B cell (primary cell): ENCODE results near the gene IGLON5. TPM values are rescaled to one million over a fixed set of nuclear protein-coding genes. Genes with fewer than 3 reads are reported as not detected.

Experiments
- ATAC-seq: fragments of 200-7000 bp; cut with Tn5 transposase; one replicate; pipeline ENCODE4 v1.10.0; 2021; ENCODE audit warnings: low read depth, mild to moderate bottlenecking, moderate number of reproducible peaks, moderate library complexity
- CTCF ChIA-PET: fragments of 350-600 bp; sonication (Branson Sonifier 250); formaldehyde crosslinking; loops from one replicate; lab custom pipeline; 2021; ENCODE audit warnings: antibody characterized with exemption, inconsistent platforms; lab: Charles Lee
- POLR2A ChIA-PET: fragments of 350-600 bp; sonication (Branson Sonifier 250); formaldehyde crosslinking; loops from one replicate; lab custom pipeline; 2021; ENCODE audit warnings: antibody characterized with exemption; lab: Charles Lee
- DNase-seq: peaks from one replicate; pipeline ENCODE4 v3.0.0; 2013
- H2AFZ ChIP-seq: 2 replicates; pipeline ENCODE4 v1.6.1; 2012; ENCODE audit warnings: mild to moderate bottlenecking, low read depth, low read length; ENCODE audit not compliant: insufficient read depth, poor library complexity, severe bottlenecking
- H3K27ac ChIP-seq, 2 donors: 1 replicate in 1 of 2; 2 replicates in 1 of 2; pipeline ENCODE4 v1.5.1; 2012 to 2013; ENCODE audit warnings: low read length in 2 of 2, mild to moderate bottlenecking in 2 of 2, moderate library complexity in 1 of 2
- H3K27me3 ChIP-seq, 4 experiments: fragments of 200-600 bp in 1 of 4; sonication (generic) in 1 of 4; replicated peaks in 1 of 4; 1 replicate in 2 of 4; 2 replicates in 2 of 4; pipeline versions ENCODE4 v1.6.1 to v1.7.0; 2013 to 2016; ENCODE audit warnings: low read length in 3 of 4, mild to moderate bottlenecking in 2 of 4, mixed read lengths in 1 of 4, moderate library complexity in 1 of 4; ENCODE audit not compliant: insufficient read depth in 4 of 4, control insufficient read depth in 3 of 4; ENCODE audit errors: control extremely low read depth in 1 of 4
- H3K36me3 ChIP-seq, 2 experiments: replicated peaks in 1 of 2; 1 replicate in 1 of 2; 2 replicates in 1 of 2; pipeline versions ENCODE4 v1.6.1 to v1.7.1; 2013; ENCODE audit warnings: low read length in 1 of 2; ENCODE audit not compliant: insufficient read depth in 2 of 2, control insufficient read depth in 1 of 2; ENCODE audit errors: control extremely low read depth in 1 of 2, extremely low read depth in 1 of 2
- H3K4me1 ChIP-seq, 2 donors: fragments of 200-600 bp in 1 of 2; sonication (generic) in 1 of 2; 1 replicate in 1 of 2; 2 replicates in 1 of 2; pipeline versions ENCODE4 v1.5.1 to v1.6.1; 2013 to 2017; ENCODE audit warnings: low read length in 2 of 2; ENCODE audit not compliant: control insufficient read depth in 2 of 2, insufficient read depth in 2 of 2
- H3K4me2 ChIP-seq: replicated peaks from 2 replicates; pipeline ENCODE3; 2012; ENCODE audit warnings: mild to moderate bottlenecking, low read depth, low read length; ENCODE audit not compliant: poor library complexity, severe bottlenecking
- H3K4me3 ChIP-seq, 5 experiments: fragments of 200-600 bp in 1 of 5; sonication (generic) in 1 of 5; 1 replicate in 3 of 5; 2 replicates in 2 of 5; pipeline versions ENCODE4 v1.5.1 to v1.7.0; 2011 to 2016; ENCODE audit warnings: low read length in 4 of 5, mild to moderate bottlenecking in 4 of 5, low read depth in 2 of 5, control low read depth in 1 of 5, moderate library complexity in 1 of 5; ENCODE audit not compliant: insufficient read depth in 1 of 5; ENCODE audit errors: control extremely low read depth in 1 of 5, extremely low read depth in 1 of 5
- H3K79me2 ChIP-seq: fragments of 200-600 bp; sonication (generic); one replicate; pipeline ENCODE4 v1.6.0; 2016; ENCODE audit warnings: low read length; ENCODE audit not compliant: control insufficient read depth, insufficient read depth
- H3K9ac ChIP-seq: fragments of 200-600 bp; sonication (generic); 2 replicates; pipeline ENCODE4 v1.6.1; 2017; ENCODE audit warnings: mild to moderate bottlenecking, low read length, moderate library complexity
- H3K9me3 ChIP-seq, 3 donors: one replicate each; pipeline versions ENCODE4 v1.6.1 to v1.7.1; 2013; ENCODE audit warnings: low read length in 2 of 3; ENCODE audit not compliant: control insufficient read depth in 2 of 3, insufficient read depth in 1 of 3; ENCODE audit errors: control extremely low read depth in 1 of 3
- H4K20me1 ChIP-seq: 2 replicates; pipeline ENCODE4 v1.6.0; 2012; ENCODE audit warnings: mild to moderate bottlenecking, low read length; ENCODE audit not compliant: insufficient read depth, control insufficient read depth, poor library complexity, severe bottlenecking
- H3K27ac Mint-ChIP-seq: one replicate; pipeline ENCODE4 v1.8.0; 2021; ENCODE audit warnings: mixed read lengths
- H3K27me3 Mint-ChIP-seq: one replicate; pipeline ENCODE4 v1.8.0; 2021; ENCODE audit warnings: mixed read lengths
- H3K4me1 Mint-ChIP-seq: one replicate; pipeline ENCODE4 v1.8.0; 2021; ENCODE audit warnings: mixed read lengths
- H3K4me3 Mint-ChIP-seq: one replicate; pipeline ENCODE4 v1.8.0; 2021; ENCODE audit warnings: mixed read lengths
- H3K9me3 Mint-ChIP-seq: one replicate; pipeline ENCODE4 v1.8.0; 2022; ENCODE audit warnings: mixed read lengths; ENCODE audit not compliant: insufficient read depth
- CTCF ChIP-seq: fragments of 200-600 bp; IDR thresholded peaks from one replicate; pipeline ENCODE4 v1.8.0; 2022; ENCODE audit warnings: antibody characterized with exemption, mild to moderate bottlenecking
- EZH2 ChIP-seq: IDR thresholded peaks from 2 replicates; pipeline ENCODE4 v1.6.1; 2012; ENCODE audit warnings: borderline replicate concordance, low read depth, mild to moderate bottlenecking, moderate library complexity, low read length; ENCODE audit not compliant: insufficient read depth, poor library complexity, severe bottlenecking
- WGBS: methylation state at CpG from one replicate; pipeline ENCODE4 v1.1.5; 2013; ENCODE audit warnings: missing lambda C conversion rate; ENCODE audit not compliant: insufficient coverage; 5-methylcytosine and 5-hydroxymethylcytosine counted together
- intact Hi-C: fragments of 100-400 bp; cut with micrococcal nuclease; formaldehyde crosslinking; loops from one replicate; pipeline ENCODE4 v1.10.0; 2022
- polyA plus RNA-seq: library from polyadenylated mRNA; depleted of rRNA; stranded (reverse); fragments of >200 nt; gene quantifications from 2 replicates; pipeline ENCODE4 v1.2.3, GENCODE V29; 2012
- total RNA-seq, 2 donors: library from RNA; stranded (reverse); fragments of 120-200 nt in 1 of 2; gene quantifications; 1 replicate in 1 of 2; 2 replicates in 1 of 2; pipeline versions ENCODE4 v1.2.3 to v1.2.4, GENCODE V29; 2013 to 2022

Gene IGLON5
- total and polyA plus RNA-seq, 2 donors (not counting 1 experiment from before 2014, with no cell fraction given), result not detected

- WGBS, result 87% methylated on average over 4 of the region's 7 CpGs
- Mint-ChIP-seq H3K27ac (peak overlapping the region; percentile 37), H3K27me3 (peaks cover 25% of the 10 kb centered on the region), H3K4me3 (no peak overlapping the region), H3K4me1 (no peaks in the 10 kb centered on the region), H3K9me3 (peaks cover 15% of the 10 kb centered on the region)
- Histone ChIP-seq H3K4me1 (no peaks in the 10 kb centered on the region), H3K27ac (no peak overlapping the region), H3K36me3 (no peaks in the 10 kb centered on the region), H3K4me3 (no peak overlapping the region), H3K4me2 (no peak overlapping the region), H3K79me2 (no peaks in the 10 kb centered on the region), H3K9me3 (peaks cover 0 to 16% (median 4%) of the 10 kb centered on the region in 3 donors), H3K9ac (no peak overlapping the region), H2AFZ (no peak overlapping the region), H3K27me3 (peaks cover 0 to 5% (median 1%) of the 10 kb centered on the region in 4 experiments), H4K20me1 (no peaks in the 10 kb centered on the region)
- ChIA-PET CTCF (interaction anchor here (0.6 kb wide), 1 partner anchor 1623 kb away, joined by 3 read pairs; no protein-coding TSS in a partner anchor), POLR2A (no interaction called here)
- no peak for TF ChIP-seq CTCF
- no peak for TF ChIP-seq EZH2
- DNase-seq (no peak), ATAC-seq (no peak)
- intact Hi-C loops, result no loop called here
Observed at GRCh38 chr19:51301266-51301665, 10.2 kb upstream of the IGLON5 start.

- no peaks in the 10 kb centered on the region for H3K4me1 Mint-ChIP-seq
- H3K27me3 Mint-ChIP-seq, result peaks cover 58% of the 10 kb centered on the region
- Histone ChIP-seq H4K20me1 (no peaks in the 10 kb centered on the region), H3K36me3 (no peaks in the 10 kb centered on the region), H3K4me1 (no peaks in the 10 kb centered on the region), H2AFZ (no peak overlapping the region), H3K27ac (no peak overlapping the region), H3K9ac (no peak overlapping the region), H3K4me2 (no peak overlapping the region), H3K79me2 (no peaks in the 10 kb centered on the region), H3K9me3 (peaks cover 0 to 24% (median 20%) of the 10 kb centered on the region in 3 donors), H3K27me3 (peaks cover 0 to 19% (median 7%) of the 10 kb centered on the region in 4 experiments), H3K4me3 (no peak overlapping the region)
- no peak for DNase-seq
- H3K27ac Mint-ChIP-seq, result no peak overlapping the region
- TF ChIP-seq EZH2, result no peak
- TF ChIP-seq CTCF, result no peak
- intact Hi-C loops, result no loop called here
- H3K4me3 Mint-ChIP-seq, result no peak overlapping the region
- 67% methylated on average over 1 of the region's 3 CpGs for WGBS
- H3K9me3 Mint-ChIP-seq, result peaks cover 24% of the 10 kb centered on the region
- ATAC-seq, result no peak
- ChIA-PET POLR2A (no interaction called here), CTCF (no interaction called here)
Observed at GRCh38 chr19:51305479-51305878, 6.0 kb upstream of the IGLON5 start.
